Measurements from ENCODE around the gene CNMD. TPM values are rescaled to one million over a fixed set of nuclear protein-coding genes. Genes with fewer than 3 reads are reported as not detected.

CNMD gene
- polyA plus RNA-seq, 1 of the 3 experiments (the other 2 are of a cell fraction) = not detected

GRCh38 chr13:52758114-52758513 lies 18.5 kb upstream of the CNMD start (continued):
- TF ChIP-seq GABPA (IDR thresholded peaks at IDR 0.05; ENCODE audit: low read depth) (no peak), YY1 (IDR thresholded peaks at IDR 0.05; ENCODE audit: low read depth) (no peak)

GRCh38 chr13:52751196-52751595 lies 11.6 kb upstream of the CNMD start:
- ChIA-PET CTCF (interaction anchor here (1.1 to 1.3 kb wide), 2 partner anchors 66 to 77 kb away, joined by 3 read pairs; no protein-coding TSS in a partner anchor), POLR2A (no interaction called here)
- Histone ChIP-seq H3K9me3 (no peaks in the 10 kb centered on the region), H3K4me1 (ENCODE audit: control insufficient read depth in 1 of 2, insufficient read depth in 2 of 2, low read depth in 1 of 2, low read length in 1 of 2) (peaks cover 0 to 10% of the 10 kb centered on the region in 2 experiments; a peak in 1 of 4 replicates), H3K79me2 (ENCODE audit: insufficient read depth) (no peaks in the 10 kb centered on the region), H3K27ac (ENCODE audit: low read depth in 2 of 2, low read length in 1 of 2) (no peak overlapping the region), H3K4me3 (ENCODE audit: low read depth in 2 of 2, low read length in 1 of 2) (no peak overlapping the region), H3K36me3 (replicated peaks in 1 of 2; ENCODE audit: control insufficient read depth in 1 of 2, insufficient read depth in 2 of 2, low read length in 1 of 2) (no peaks in the 10 kb centered on the region), H3F3A (replicated peaks; ENCODE audit: insufficient read depth) (no peaks in the 10 kb centered on the region), H2AFZ (ENCODE audit: low read depth) (no peak overlapping the region), H4K20me1 (ENCODE audit: insufficient read depth) (no peaks in the 10 kb centered on the region), H3K27me3 (ENCODE audit: insufficient read depth) (no peaks in the 10 kb centered on the region; the same call in 1 of the 2 replicates), H3K4me2 (no peak overlapping the region), H3K9ac (no peak overlapping the region), H3K9me2 (no peaks in the 10 kb centered on the region)
- TF ChIP-seq SIN3A (IDR thresholded peaks at IDR 0.05; ENCODE audit: borderline replicate concordance, low read depth, low read length) (no peak), EZH2phosphoT487 (IDR thresholded peaks at IDR 0.05; ENCODE audit: borderline replicate concordance, low read depth) (no peak), MXI1 (IDR thresholded peaks at IDR 0.05; ENCODE audit: low read depth, low read length) (no peak), MEF2A (IDR thresholded peaks at IDR 0.05; ENCODE audit: borderline replicate concordance, low read depth) (no peak), EP300 (IDR thresholded peaks at IDR 0.05; ENCODE audit: borderline replicate concordance in 1 of 2, low read depth in 1 of 2, low read length in 1 of 2) (no peak), RAD21 (IDR thresholded peaks at IDR 0.05; ENCODE audit: low read length) (no peak), USF1 (IDR thresholded peaks at IDR 0.05; ENCODE audit: borderline replicate concordance, low read depth) (no peak)
- TF ChIP-seq, protein P1, sequence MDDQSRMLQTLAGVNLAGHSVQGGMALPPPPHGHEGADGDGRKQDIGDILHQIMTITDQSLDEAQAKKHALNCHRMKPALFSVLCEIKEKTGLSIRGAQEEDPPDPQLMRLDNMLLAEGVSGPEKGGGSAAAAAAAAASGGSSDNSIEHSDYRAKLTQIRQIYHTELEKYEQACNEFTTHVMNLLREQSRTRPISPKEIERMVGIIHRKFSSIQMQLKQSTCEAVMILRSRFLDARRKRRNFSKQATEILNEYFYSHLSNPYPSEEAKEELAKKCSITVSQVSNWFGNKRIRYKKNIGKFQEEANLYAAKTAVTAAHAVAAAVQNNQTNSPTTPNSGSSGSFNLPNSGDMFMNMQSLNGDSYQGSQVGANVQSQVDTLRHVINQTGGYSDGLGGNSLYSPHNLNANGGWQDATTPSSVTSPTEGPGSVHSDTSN (IDR thresholded peaks at IDR 0.05) = no peak
- no peak for DNase-seq
- WGBS (ENCODE audit: low lambda C conversion rate) = 71% methylated on average over 5 of the region's 5 CpGs

- no peak overlapping the region for H3K4me2 ChIP-seq
- peaks cover 0 to 10% of the 10 kb centered on the region in 2 experiments; a peak in 1 of 4 replicates for H3K4me1 ChIP-seq (ENCODE audit: control insufficient read depth in 1 of 2, insufficient read depth in 2 of 2, low read depth in 1 of 2, low read length in 1 of 2)
- H3K79me2 ChIP-seq (ENCODE audit: insufficient read depth) = no peaks in the 10 kb centered on the region
- TF ChIP-seq RAD21 (IDR thresholded peaks at IDR 0.05; ENCODE audit: low read length) (no peak), SIN3A (IDR thresholded peaks at IDR 0.05; ENCODE audit: borderline replicate concordance, low read depth, low read length) (no peak), GABPA (IDR thresholded peaks at IDR 0.05; ENCODE audit: low read depth) (no peak)
- CTCF ChIA-PET = interaction anchor here (0.7 to 1.9 kb wide), 5 partner anchors 29 to 95 kb away, joined by 3 to 4 read pairs (median 3); no protein-coding TSS in a partner anchor
- H2AFZ ChIP-seq (ENCODE audit: low read depth) = no peak overlapping the region
- DNase-seq = no peak
- whole genome bisulfite sequencing (ENCODE audit: low lambda C conversion rate) = 70% methylated on average over 1 of the region's 1 CpG
- no peak overlapping the region for H3K9ac ChIP-seq
- H3K27ac ChIP-seq (ENCODE audit: low read depth in 2 of 2, low read length in 1 of 2) = no peak overlapping the region
- no peak overlapping the region for H3K4me3 ChIP-seq (ENCODE audit: low read depth in 2 of 2, low read length in 1 of 2)
- H3F3A ChIP-seq (replicated peaks; ENCODE audit: insufficient read depth) = no peaks in the 10 kb centered on the region
- no peaks in the 10 kb centered on the region for H3K9me3 ChIP-seq
- POLR2A ChIA-PET = no interaction called here
- H3K36me3 ChIP-seq (replicated peaks in 1 of 2; ENCODE audit: control insufficient read depth in 1 of 2, insufficient read depth in 2 of 2, low read length in 1 of 2) = no peaks in the 10 kb centered on the region
- H3K27me3 ChIP-seq (ENCODE audit: insufficient read depth) = no peaks in the 10 kb centered on the region; the same call in 1 of the 2 replicates
- H3K9me2 ChIP-seq = no peaks in the 10 kb centered on the region
- no peaks in the 10 kb centered on the region for H4K20me1 ChIP-seq (ENCODE audit: insufficient read depth)
Measured at GRCh38 chr13:52750713-52751112, 11.1 kb upstream of the CNMD start.
